Measurements from ENCODE around the gene ADGRD1.

The ADGRD1 gene

DNA sequence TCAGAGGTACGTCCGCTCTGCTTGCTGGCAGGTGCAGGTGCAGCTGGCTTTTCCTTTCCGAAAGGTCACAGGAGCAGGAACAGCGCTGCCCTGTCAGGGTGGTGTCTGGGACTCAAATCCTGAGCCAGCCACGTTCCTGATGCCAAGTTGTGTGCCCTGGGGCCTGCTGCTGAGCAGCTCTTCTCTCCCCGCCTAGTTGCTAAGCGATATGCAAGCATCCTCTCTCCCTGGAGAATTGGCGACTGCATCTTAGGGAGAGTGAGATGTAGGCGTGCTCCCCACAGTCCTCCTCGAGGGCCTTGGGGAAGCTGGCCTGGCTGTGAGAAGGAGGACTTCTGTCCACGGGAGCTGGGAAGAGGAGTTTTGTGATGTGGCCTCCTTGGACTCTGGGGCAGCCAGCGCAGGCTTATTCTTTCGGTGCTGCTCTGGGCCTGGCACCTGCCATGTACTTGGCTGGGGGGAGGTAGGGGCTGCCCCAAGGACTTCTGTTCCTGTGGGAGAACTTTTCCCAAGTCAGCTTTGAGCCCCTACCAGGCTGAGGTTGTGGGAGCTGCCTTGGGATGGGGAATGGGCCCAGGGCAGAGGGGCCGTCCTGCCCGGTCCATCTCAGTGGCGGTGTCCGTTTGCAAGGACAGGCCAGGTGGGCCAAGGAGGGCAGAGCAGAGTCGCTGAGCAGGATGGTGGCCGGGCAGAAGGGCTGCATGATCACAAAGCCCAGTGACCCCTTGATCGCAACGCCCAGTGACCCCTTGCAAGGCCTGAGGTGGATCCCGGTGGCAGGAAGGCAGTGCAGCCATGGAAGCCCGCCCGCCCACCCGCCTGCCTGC is 183.5 kb downstream of the ADGRD1 start:
- DNase-seq (ENCODE audit: low spot score), result no peak

DNA sequence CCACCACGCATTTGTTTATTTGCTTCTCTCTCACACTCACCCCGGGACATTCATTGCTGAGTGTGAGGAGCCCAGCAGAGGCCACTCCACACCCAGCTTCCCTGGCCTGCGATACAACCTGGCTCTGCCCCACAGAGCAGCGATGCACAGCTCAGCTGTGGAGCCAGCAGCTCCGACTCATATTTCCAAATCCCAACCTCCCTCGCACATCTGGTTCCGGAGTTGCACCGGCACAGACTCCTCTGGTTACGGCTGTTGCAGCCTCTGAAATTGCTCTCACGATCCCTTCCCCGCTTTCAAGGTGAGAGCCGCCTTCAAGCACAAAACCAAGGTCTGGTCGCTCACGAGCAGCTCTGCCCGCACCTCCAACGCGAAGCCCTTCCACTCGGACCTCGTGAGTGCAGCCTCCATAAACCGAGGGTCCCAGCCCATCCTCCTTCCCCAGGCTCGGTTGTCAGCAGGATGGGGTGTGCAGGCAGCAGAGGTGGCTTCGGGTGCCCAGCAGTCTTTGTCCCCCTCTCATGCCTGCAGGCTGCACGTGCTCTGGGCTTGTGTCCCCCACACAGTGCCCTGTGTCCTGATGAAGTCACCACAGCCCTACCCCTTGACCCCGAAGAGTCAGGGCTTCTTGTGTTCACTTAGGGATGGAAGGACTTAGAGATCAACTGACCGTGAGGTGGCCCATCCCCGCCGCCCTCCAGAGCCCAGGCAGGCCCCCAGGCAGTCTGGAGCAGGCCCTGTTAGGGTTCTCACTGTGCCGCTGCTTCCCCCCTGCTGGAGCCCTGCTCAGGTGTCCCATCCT is 184.3 kb downstream of the ADGRD1 start:
- DNase-seq (ENCODE audit: low spot score), result no peak

GRCh38 chr12:131138638-131139362 is 185.1 kb downstream of the ADGRD1 start:
- DNase-seq (ENCODE audit: low spot score), result no peak

DNA sequence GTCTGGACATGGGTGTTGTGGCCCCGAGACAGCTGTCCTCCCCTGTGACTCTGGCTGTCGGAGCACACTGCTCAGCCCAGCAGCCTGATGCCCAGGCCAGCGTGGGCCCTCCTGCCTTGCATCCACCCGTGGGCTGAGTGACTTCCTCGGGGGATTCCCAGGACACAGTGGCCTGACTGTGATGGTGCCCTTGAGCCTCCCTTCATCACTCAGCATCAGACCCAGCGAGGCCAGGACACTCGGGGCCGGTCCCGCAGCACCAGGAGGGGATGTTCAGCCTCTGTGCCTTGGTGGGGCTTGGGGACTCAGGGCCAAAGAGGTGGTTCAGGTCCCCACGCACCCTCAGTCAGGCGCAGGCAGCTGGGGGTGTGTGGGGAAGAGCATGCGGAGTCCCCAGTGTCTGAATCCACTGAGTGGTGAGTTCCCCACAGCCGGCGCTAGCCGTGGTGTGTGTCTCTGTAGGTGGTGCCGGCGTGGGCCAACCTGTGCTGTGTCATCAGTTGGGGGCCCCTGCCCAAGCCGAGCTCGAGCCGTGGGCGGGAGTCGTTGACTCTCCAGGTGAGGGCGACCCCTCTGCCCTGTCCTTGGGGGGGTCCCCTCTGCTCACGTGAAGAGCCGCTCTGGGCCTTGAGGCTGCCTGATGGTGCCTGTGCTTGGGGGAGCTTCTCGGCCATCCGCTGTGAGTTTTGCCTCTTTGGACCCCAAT is 185.8 kb downstream of the ADGRD1 start:
- no peak for DNase-seq (ENCODE audit: low spot score)

DNA sequence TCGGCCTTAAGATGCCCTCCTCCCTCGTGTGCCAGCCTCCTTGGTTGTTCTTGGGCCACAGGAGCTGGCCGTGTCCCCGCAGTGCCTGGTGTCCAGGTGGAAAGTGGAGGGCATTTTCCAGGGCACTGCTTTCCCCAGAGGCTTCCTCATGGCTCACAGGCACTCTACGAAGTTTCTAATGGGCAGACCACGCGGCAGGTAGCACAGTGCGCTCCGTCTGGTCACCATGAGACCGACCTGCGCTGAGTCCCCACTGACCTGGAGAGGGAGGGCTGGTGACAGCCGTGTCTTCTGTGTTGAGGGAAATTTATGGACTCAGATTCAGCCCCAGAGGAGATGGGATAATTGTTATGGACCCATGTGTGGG is 186.3 kb downstream of the ADGRD1 start:
- no peak for DNase-seq (ENCODE audit: low spot score)

DNA sequence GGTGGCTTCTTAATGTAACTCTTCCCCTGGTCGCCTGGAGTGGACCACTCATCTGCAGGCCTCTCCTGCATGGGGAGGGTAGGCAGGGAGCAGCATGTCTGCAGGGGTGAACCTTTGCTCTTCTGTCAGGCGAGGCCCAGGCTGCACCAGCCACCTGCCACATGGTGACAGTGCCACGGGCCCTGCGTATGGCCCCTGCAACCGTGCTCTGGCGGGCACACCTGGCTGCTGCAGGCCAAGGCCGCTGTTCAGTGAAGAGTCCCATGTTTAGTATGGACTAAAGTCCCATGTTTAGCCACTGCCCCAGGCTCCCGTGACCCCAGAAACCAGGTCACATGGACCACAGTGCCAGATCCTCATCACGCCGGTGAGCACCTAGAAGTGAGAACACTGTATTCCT is 187.0 kb downstream of the ADGRD1 start:
- DNase-seq (ENCODE audit: low spot score), result no peak

- DNase-seq (ENCODE audit: low spot score), result no peak
Observed at GRCh38 chr12:131141514-131141913, 187.8 kb downstream of the ADGRD1 start.

- DNase-seq (ENCODE audit: low spot score), result no peak
Observed at GRCh38 chr12:131142891-131143657, 189.4 kb downstream of the ADGRD1 start.

- DNase-seq (ENCODE audit: low spot score), result no peak
Observed at GRCh38 chr12:131146173-131146675, 192.5 kb downstream of the ADGRD1 start.

DNA sequence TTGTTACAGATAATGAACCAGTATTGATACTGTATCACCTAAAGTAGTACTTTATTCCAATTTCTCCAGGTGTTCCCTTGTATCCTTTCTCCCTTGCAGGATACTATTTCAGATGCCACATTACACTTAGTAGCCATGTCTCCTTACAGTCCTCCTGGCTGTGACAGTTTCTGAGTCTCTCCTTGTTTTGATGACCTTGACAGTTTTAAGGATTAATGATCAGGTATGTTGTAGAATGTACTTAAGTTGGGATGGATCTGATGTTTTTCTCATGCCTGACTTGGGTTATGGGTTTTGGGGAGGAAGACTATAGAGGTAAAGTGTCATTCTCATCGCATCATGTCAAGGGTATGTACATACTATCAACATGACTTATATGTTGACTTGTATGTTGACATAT is 193.6 kb downstream of the ADGRD1 start:
- DNase-seq (ENCODE audit: low spot score), result no peak

DNA sequence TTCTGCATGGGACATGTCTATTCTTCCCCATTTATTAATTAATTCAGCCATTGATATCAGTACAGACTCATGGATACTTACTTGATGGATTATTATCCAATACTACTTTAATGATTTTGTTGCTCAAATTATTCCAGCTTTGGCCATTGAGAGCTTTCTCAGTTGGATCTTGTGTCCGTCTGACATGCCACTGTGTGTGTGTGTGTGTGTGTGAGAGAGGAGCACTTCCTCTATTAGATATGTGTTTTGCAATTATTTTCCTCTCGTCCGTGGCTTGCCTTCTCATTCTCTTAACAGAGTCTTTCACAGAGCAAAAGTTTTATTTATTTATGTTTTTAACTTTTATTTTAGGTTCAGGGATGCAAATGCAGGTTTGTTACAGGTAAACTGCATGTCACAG is 194.2 kb downstream of the ADGRD1 start:
- no peak for DNase-seq (ENCODE audit: low spot score)

- no peak for DNase-seq (ENCODE audit: low spot score)
Observed at GRCh38 chr12:131151558-131152345, 198.0 kb downstream of the ADGRD1 start.

DNA sequence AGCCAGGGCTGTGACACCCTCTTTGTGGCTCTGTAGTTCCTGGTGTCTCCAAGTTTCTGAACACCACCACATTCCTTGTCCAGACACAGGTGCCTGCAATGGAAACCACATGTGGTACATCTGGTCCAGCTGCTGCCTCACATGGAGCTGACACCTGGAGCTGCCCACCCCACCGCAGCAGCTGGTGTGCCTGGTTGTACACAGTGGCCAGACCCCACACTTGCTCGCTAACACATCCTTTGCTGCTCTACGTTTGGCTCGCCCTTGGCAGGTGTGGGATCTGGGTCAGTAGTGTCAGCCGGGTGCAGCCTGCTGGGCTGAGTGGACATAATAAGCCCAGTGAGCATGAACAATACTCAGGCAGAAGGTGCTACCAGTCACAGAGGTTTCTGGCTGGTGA is 198.9 kb downstream of the ADGRD1 start:
- no peak for DNase-seq (ENCODE audit: low spot score)

DNA sequence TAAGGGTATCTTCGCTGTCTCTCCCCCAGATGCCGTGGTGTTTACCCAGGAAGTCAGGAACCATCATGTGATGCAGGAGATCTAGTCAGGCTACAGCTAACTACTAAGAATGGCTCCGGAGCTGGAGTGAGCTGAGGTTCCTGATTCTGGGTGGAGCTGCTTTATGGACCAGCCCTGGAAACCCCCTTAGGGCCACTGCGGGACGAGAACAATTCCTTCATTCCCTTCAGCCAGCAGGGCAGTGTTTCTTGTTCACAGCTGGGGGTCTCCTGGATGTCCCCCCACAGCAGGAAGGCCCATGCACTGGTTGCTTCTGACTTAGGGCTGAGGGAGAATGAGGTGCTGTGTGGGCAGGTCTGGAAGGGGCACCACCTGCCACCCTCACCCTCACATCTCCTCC is 199.3 kb downstream of the ADGRD1 start:
- no peak for DNase-seq (ENCODE audit: low spot score)

DNA sequence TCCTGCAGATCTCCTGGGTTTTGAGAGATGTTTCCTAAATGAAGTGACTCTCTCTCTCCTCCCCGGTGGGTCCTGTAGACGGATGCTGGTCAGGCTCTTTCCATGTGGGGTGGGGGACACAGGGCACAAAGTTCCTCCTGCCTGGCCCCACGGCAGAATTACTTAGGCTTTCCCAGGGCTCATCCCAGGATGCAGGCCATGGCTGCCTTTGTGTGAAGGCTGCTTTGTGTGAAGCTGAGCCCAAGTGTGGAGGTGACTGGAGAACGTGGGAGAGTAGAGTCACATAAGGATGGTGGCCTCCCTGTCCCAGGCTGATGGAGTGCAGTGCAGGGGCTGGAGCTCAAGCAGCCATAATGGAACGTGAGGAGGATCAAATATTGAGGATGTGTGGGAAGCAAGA is 200.2 kb downstream of the ADGRD1 start:
- no peak for DNase-seq (ENCODE audit: low spot score)

GRCh38 chr12:131155131-131155530 is 201.4 kb downstream of the ADGRD1 start:
- no peak for DNase-seq (ENCODE audit: low spot score)

DNA sequence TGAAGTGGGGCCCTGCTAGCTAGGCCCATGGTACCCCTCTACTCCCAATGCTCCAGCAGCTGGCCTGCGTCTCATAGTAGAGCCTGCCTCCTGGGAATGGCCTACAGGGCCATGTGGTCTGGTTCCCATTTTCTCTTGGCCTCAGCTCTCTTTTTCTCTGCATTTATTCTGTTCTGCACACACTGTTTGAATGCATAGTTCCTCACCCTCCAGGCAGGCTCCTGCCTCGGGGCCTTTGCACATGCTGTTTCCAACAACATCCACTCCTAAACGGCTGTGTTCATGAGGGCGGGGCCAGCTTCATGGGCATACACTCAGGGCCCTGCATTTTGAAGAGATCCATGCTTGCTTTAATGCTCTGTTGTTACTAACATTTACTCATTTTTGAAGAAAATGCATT is 204.0 kb downstream of the ADGRD1 start:
- DNase-seq (ENCODE audit: low spot score), result no peak

DNA sequence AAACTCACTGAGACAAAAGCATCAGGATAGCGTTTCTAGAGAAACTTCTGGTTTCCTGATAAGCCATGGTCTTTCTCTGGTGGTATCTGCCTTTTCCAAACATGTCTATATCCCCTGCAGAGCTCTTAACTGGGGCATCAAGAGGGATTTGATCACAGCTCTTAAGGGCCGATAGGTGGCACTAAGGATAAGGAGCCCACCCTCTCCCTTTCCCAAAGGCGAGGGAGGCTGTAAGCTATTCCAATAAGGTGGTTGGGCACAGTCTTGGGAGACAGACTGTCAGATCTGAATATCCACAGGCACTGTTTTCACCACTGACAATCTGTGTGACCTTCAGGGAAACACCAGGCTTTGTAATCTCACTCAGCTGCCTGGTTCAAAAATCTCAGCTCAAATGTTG is 206.0 kb downstream of the ADGRD1 start:
- no peak for DNase-seq (ENCODE audit: low spot score)

GRCh38 chr12:131162113-131162512 is 208.4 kb downstream of the ADGRD1 start:
- DNase-seq (ENCODE audit: low spot score), result no peak

- no peak for DNase-seq (ENCODE audit: low spot score)
Observed at GRCh38 chr12:131163189-131163738, 209.6 kb downstream of the ADGRD1 start.

All from hematopoietic multipotent progenitor cell treated with erythropoietin and hydrocortisone succinate and interleukin-3 and kit ligand, for 17 days (in vitro differentiated cells).